ENCODE measurements around the gene SPTBN4.
"Not testable (repeated sequence)": the region's sequence is repeated elsewhere in the genome, so short reads cannot be mapped to it uniquely, and the experiment has no call there.

The SPTBN4 gene

GRCh38 chr19:40621283-40621682, 154.5 kb downstream of the SPTBN4 start:
- no peak for DNase-seq (ENCODE audit: low read depth)

- DNase-seq (ENCODE audit: low read depth) = no peak
These were observed 155.4 kb downstream of the SPTBN4 start for GRCh38 chr19:40621966-40622772.

DNA sequence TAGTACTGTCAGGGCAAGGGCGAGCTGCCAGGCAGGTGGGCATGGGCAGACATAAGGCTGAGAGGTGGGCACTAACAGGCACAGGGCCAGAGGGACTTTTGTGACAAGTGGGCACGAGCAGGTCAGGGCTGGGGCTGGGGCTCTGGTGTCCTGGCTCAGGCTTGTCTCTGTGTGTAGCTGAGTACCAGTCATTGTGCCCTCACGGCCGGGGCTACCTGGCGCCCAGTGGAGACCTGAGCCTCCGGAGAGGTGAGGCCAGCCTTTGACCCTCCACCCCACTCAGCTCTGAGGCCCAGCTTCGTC, 155.9 kb downstream of the SPTBN4 start:
- no peak for DNase-seq (ENCODE audit: low read depth)

GRCh38 chr19:40623403-40624251, 156.8 kb downstream of the SPTBN4 start:
- DNase-seq (ENCODE audit: low read depth) = no peak

GRCh38 chr19:40624369-40625153, 157.8 kb downstream of the SPTBN4 start:
- not testable (repeated sequence) for DNase-seq (ENCODE audit: low read depth)

DNA sequence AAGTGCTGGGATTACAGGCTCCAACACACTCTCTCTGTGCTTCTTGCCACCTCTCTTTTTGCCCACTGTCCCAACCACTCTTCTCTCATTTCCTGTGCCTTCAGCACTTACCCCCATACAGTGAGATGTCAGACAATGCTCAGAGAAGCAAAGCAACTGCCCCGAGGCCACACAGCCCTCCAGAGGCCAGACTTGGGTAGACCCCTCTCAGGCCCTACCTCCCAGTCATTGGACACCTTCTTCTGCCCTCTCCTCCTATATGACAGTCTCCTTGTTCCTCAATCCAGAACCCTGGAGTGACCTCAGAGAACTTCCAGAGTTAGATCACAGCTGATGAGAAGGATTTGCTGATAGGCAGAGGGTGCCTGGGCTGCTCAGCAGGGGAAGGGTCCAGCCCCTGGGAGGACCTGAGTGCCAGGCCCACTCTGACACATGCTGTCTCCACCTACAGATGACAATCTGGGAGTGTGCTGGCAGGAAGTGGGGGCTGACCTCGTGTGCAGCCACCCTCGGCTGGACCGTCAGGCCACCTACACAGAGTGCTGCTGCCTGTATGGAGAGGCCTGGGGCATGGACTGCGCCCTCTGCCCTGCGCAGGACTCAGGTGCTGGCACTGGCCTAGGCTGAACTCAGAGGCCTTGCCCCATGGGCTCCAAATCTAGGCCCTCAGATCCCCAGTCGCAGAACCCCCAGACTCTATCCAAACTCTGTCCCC, 158.8 kb downstream of the SPTBN4 start:
- DNase-seq (ENCODE audit: low read depth) = no peak
